ENCODE data around the gene ANKS1A. TPM values are rescaled to one million over a fixed set of nuclear protein-coding genes. Genes with fewer than 3 reads are reported as not detected.
"Not testable (repeated sequence)": the region's sequence is repeated elsewhere in the genome, so short reads cannot be mapped to it uniquely, and the experiment has no call there.

The ANKS1A gene
- total RNA-seq, 1 donor from 2014 or later: 20.9 TPM

GRCh38 chr6:35094183-35094582, 205.1 kb downstream of the ANKS1A start:
- no peak for DNase-seq (ENCODE audit: low spot score in 2 of 2)
- Histone ChIP-seq H3K9me3 (no peaks in the 10 kb centered on the region), H3K4me3 (no peak overlapping the region), H3K4me1 (peaks cover 13 to 50% of the 10 kb centered on the region in 2 donors), H3K27me3 (no peaks in the 10 kb centered on the region), H3K36me3 (peaks cover 0 to 3% of the 10 kb centered on the region in 2 donors), H3K27ac (peak overlapping the region; percentile 42 to 78)
- intact Hi-C loops (cut with DNase I): loop anchor here (5.0 kb wide), 1 partner anchor 43 kb away; no protein-coding TSS in a partner anchor
- TF ChIP-seq CTCF (IDR thresholded peaks at IDR 0.05): no peak

DNA sequence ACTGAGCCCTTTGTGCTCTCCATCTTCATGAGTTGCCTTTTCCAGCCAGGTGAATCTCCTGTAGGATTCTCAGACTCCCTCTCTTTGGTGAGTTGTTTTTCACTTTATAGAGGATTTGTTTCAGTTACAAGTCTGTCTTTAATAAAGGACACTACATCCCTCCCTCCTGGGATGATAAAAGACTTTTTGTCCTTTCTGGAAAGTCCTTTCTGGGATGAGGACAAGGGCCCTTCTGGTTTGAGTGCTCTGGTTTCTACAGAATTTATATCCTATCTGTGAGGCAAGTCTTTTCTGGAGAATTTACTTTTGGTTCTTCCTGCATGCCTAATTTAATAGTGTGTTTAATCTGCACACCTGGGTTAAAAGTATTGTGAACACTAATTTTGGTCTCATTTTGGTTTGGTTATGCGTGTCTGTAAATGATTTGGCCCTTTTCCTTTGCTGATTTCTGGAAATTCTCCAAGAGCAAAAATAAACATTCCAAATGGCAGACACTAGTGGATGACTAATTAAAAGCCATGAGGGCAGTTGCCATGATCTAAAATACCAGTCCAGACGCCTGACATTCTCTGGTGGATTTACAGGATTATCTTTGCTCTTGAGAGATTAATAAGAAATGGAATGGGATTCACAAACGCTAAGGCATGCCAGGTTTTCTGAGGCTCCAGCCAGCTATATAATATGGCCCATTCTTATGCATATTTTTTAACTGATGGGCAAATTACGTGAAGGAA, 207.2 kb downstream of the ANKS1A start:
- Histone ChIP-seq H3K27ac (peak overlapping the region; percentile 52 to 64), H3K36me3 (no peaks in the 10 kb centered on the region), H3K4me3 (no peak overlapping the region), H3K4me1 (peaks cover 8 to 32% of the 10 kb centered on the region in 2 donors), H3K9me3 (no peaks in the 10 kb centered on the region), H3K27me3 (no peaks in the 10 kb centered on the region)
- intact Hi-C loops (cut with DNase I): no loop called here
- no peak for TF ChIP-seq CTCF (IDR thresholded peaks at IDR 0.05)
- no peak for DNase-seq (ENCODE audit: low spot score in 2 of 2)

- no peak for DNase-seq (ENCODE audit: low spot score in 2 of 2)
- peaks cover 0 to 7% of the 10 kb centered on the region in 2 donors for H3K4me1 ChIP-seq
- no peaks in the 10 kb centered on the region for H3K36me3 ChIP-seq
- intact Hi-C loops (cut with DNase I): no loop called here
- no peaks in the 10 kb centered on the region for H3K9me3 ChIP-seq
- no peak for TF ChIP-seq CTCF (IDR thresholded peaks at IDR 0.05)
- no peak overlapping the region for H3K4me3 ChIP-seq
- no peaks in the 10 kb centered on the region for H3K27me3 ChIP-seq
- no peak overlapping the region for H3K27ac ChIP-seq
Observed at GRCh38 chr6:35099116-35099515, 210.1 kb downstream of the ANKS1A start.

- Histone ChIP-seq H3K4me1 (no peaks in the 10 kb centered on the region), H3K36me3 (no peaks in the 10 kb centered on the region), H3K9me3 (no peaks in the 10 kb centered on the region), H3K4me3 (no peak overlapping the region), H3K27ac (no peak overlapping the region), H3K27me3 (no peaks in the 10 kb centered on the region)
- intact Hi-C loops (cut with DNase I): no loop called here
- TF ChIP-seq CTCF (IDR thresholded peaks at IDR 0.05): no peak
- DNase-seq (ENCODE audit: low spot score in 2 of 2): no peak
Observed at GRCh38 chr6:35105078-35105477, 216.0 kb downstream of the ANKS1A start.

- H3K4me3 ChIP-seq; H3K27me3 ChIP-seq; H3K4me1 ChIP-seq; H3K36me3 ChIP-seq; H3K9me3 ChIP-seq; intact Hi-C loops (cut with DNase I); DNase-seq (ENCODE audit: low spot score in 2 of 2); H3K27ac ChIP-seq: not testable (repeated sequence)
Observed at GRCh38 chr6:35106061-35106460, 217.0 kb downstream of the ANKS1A start.

GRCh38 chr6:35107208-35107607, 218.2 kb downstream of the ANKS1A start:
- H3K4me1 ChIP-seq; H3K36me3 ChIP-seq; H3K9me3 ChIP-seq; H3K27me3 ChIP-seq; H3K4me3 ChIP-seq; H3K27ac ChIP-seq; DNase-seq (ENCODE audit: low spot score in 2 of 2); intact Hi-C loops (cut with DNase I): not testable (repeated sequence)

DNA sequence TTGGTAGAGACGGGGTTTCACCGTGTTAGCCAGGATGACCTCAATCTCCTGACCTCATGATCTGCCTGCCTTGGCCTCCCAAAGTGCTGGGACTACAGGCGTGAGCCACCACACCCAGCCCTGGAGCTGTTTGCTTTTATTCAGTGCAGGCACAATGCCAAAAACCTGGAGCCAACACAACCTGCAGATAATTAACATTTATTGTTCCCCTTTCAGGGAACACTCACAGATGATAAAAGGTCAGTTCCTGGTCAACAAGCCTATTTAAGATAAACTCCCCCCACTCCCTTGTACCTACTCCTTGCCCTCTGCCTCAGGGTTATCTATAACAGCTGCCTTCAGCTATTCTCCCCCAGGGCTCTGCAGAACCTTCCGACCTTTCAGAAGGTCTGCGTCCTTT, 218.7 kb downstream of the ANKS1A start:
- intact Hi-C loops (cut with DNase I); H3K27ac ChIP-seq; H3K36me3 ChIP-seq; H3K27me3 ChIP-seq; H3K9me3 ChIP-seq; H3K4me1 ChIP-seq; DNase-seq (ENCODE audit: low spot score in 2 of 2); H3K4me3 ChIP-seq: not testable (repeated sequence)

Measured in ascending aorta (tissue), 2 donors.